ENCODE results near the gene PLXND1.

DNA sequence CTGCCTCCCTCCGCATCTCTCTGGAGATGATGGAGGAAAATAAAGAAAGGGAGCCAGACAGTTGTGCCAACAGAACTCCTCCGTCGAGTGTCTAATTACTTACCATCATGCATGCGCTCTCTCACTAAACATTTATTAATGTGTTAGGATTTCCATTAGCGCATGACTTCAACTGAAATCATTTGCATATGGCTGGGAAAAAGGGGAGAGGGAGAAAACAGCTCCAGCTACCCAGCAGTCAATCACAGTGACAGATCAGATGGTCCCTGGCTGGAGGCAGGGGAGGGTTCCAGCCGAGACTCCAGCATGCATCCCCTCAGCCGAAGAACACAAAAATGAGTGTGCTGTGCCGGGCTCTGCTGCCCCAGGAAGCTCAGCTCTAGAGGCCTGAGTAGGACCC lies 84.9 kb downstream of the PLXND1 start:
- TF ChIP-seq ZNF274 (IDR thresholded peaks at IDR 0.05; ENCODE audit: low read depth, low read length) (no peak), SUZ12 (IDR thresholded peaks at IDR 0.05; ENCODE audit: extremely low read depth, insufficient read depth, insufficient read length) (no peak), YY1 (IDR thresholded peaks at IDR 0.05; ENCODE audit: insufficient read depth, insufficient read length) (no peak)

All from NT2/D1 (cell line).